PFSK-1 (cell line): ENCODE results near the gene CHD5.

Experiments used
- FOXP2 ChIP-seq: optimal IDR thresholded peaks from 2 replicates; pipeline ENCODE3; 2011; ENCODE audit warnings: borderline replicate concordance, control low read depth, inconsistent platforms; ENCODE audit not compliant: insufficient read depth; ENCODE audit errors: extremely low read length, extremely low read depth
- POLR2AphosphoS5 ChIP-seq: IDR thresholded peaks from 2 replicates; pipeline ENCODE4 v1.6.1; 2012; ENCODE audit warnings: low read depth, mild to moderate bottlenecking, control low read depth, low read length, moderate library complexity
- SIN3A ChIP-seq: IDR thresholded peaks from 2 replicates; pipeline ENCODE4 v1.6.1; 2012; ENCODE audit warnings: mild to moderate bottlenecking, low read length, moderate library complexity, borderline replicate concordance; ENCODE audit not compliant: insufficient read depth
- TAF1 ChIP-seq: IDR thresholded peaks from 2 replicates; pipeline ENCODE4 v1.6.1; 2012; ENCODE audit warnings: low read length, control low read depth, borderline replicate concordance; ENCODE audit not compliant: insufficient read depth
- TF ChIP-seq, protein P1 (sequence below), 2 experiments: IDR thresholded peaks; 2 replicates each; pipeline versions ENCODE4 v1.6.1 to v1.8.0; 2011 to 2012; ENCODE audit warnings: low read depth in 2 of 2, low read length in 2 of 2, control low read depth in 1 of 2, inconsistent platforms in 1 of 2, mild to moderate bottlenecking in 1 of 2, moderate library complexity in 1 of 2; ENCODE audit not compliant: insufficient read depth in 1 of 2

DNA sequence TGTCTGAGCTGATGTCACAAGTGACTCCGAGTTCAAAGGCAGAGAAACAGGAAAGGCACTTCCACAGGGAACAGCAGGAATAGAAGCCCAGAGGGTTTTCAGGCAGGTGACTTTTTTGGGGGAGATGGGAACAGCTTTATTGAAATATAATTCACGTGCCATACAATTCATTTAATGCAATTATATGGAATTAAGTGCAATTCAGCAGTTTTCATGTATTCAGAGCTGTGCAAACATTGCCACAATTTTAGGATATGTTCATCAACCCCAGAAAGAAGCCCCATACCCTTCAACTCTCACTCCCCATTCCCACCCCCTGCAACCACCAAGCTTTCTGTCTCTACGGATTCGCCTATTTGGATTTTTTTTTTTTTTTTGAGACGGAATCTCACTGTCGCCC, 117.5 kb downstream of the CHD5 start:
- TF ChIP-seq, protein P1, sequence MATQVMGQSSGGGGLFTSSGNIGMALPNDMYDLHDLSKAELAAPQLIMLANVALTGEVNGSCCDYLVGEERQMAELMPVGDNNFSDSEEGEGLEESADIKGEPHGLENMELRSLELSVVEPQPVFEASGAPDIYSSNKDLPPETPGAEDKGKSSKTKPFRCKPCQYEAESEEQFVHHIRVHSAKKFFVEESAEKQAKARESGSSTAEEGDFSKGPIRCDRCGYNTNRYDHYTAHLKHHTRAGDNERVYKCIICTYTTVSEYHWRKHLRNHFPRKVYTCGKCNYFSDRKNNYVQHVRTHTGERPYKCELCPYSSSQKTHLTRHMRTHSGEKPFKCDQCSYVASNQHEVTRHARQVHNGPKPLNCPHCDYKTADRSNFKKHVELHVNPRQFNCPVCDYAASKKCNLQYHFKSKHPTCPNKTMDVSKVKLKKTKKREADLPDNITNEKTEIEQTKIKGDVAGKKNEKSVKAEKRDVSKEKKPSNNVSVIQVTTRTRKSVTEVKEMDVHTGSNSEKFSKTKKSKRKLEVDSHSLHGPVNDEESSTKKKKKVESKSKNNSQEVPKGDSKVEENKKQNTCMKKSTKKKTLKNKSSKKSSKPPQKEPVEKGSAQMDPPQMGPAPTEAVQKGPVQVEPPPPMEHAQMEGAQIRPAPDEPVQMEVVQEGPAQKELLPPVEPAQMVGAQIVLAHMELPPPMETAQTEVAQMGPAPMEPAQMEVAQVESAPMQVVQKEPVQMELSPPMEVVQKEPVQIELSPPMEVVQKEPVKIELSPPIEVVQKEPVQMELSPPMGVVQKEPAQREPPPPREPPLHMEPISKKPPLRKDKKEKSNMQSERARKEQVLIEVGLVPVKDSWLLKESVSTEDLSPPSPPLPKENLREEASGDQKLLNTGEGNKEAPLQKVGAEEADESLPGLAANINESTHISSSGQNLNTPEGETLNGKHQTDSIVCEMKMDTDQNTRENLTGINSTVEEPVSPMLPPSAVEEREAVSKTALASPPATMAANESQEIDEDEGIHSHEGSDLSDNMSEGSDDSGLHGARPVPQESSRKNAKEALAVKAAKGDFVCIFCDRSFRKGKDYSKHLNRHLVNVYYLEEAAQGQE (IDR thresholded peaks at IDR 0.05; ENCODE audit: insufficient read depth in 1 of 2, low read depth in 2 of 2, low read length in 2 of 2) = no peak
- TF ChIP-seq POLR2AphosphoS5 (no peak), TAF1 (no peak), SIN3A (no peak), FOXP2 (no peak)
